ENCODE results near the gene KIF23.
"Not testable (repeated sequence)": the region's sequence is repeated elsewhere in the genome, so short reads cannot be mapped to it uniquely, and the experiment has no call there.

The KIF23 gene

DNA sequence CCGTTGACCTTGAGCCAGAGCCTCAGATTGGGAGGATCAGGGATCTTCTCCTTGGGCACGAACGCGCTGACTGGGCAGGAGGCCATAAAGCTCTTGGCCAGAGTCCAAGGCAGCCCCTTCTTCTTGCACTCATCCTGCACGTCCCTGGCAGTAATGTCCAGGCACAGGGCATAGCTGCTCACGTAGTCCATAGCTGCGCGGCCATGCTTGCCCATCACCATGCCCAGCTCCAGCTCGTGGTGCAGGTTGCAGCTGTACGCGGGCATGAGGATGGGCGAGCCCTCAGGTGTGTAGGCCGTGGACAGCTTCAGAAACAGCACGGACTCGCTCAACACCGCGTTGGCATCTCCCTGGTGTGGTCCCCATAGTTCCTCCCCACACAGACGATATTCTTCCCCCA is 20.5 kb downstream of the KIF23 start:
- DNase-seq (ENCODE audit: low read depth in 2 of 2): no peak

DNA sequence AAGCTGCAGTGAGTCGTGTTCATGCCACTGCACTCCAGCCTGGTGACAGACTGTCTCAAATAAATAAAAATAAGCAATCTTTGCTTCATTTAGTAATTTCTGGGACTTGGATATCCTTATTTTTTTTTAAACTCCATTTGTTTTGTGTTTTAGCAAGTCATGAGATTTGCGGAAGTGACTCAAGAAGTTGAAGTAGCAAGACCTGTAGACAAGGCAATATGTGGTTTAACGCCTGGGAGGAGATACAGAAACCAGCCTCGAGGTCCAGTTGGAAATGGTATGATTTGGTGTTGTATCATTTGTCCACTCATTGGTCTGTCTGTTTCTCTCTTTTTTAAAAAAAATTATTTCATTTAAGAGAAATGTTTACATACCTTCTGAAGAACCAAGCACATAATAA is 21.8 kb downstream of the KIF23 start:
- no peak for DNase-seq (ENCODE audit: low read depth in 2 of 2)

DNA sequence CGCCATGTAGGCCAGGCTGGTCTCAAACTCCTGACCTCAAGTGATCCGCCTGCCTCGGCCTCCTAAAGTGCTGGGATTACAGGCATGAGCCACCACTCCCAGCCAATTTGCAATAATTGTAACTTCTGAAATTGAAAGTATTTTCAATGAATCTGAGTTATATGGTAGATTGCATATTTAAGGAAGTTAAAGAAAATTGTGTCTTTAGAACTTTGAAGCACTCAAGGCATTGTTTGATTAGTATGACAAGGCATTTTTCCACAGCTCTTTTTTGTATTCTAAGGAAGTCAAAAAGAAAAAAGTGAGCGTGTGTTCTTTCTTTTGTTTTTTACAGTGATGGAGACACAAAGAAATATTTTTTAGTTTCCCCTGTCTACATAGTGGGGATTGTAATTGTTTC is 22.8 kb downstream of the KIF23 start:
- DNase-seq (ENCODE audit: low read depth in 2 of 2): no peak

DNA sequence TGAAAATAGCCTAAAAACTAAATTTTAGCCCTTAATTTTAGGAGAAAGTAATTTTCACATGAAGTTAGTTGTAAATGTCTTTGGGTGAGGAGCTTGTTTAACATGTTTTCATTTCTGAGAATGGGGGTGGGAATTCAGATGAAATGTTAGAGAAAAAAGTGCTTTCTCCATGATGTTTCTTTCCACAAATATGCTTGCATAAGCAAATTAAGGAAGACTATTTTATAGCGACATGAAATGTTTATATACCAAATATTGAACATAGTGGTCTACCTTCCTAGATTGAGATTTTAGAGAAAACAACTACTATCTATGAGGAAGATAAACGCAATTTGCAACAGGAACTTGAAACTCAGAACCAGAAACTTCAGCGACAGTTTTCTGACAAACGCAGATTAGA is 25.5 kb downstream of the KIF23 start:
- no peak for DNase-seq (ENCODE audit: low read depth in 2 of 2)

DNA sequence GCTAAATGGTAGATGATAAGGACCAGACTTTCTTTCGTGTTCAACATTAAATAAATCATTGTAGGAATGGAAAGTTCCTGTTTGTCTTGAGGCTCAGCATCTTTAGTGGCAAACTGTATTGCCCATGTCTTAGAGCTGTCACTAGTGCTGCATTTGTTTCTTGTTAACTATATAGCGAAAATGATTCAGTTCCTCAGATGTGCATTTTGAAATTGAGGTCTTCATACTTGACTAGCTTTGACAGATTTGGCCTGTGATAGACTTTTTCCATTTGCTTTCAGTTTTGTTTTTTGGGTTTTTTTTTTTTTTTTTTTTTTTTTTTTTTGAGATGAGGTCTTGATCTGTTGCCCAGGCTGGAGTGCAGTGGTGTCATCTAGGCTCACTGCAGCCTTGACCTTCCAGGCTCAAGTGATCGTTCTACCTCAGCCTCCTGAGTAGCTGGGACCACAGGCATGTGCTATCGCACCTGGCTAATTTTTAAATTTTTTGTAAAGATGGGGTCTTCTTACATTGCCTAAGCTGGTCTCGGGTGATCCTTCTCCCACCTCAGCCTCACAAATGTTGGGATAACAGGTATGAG is 29.0 kb downstream of the KIF23 start:
- no peak for DNase-seq (ENCODE audit: low read depth in 2 of 2)

DNA sequence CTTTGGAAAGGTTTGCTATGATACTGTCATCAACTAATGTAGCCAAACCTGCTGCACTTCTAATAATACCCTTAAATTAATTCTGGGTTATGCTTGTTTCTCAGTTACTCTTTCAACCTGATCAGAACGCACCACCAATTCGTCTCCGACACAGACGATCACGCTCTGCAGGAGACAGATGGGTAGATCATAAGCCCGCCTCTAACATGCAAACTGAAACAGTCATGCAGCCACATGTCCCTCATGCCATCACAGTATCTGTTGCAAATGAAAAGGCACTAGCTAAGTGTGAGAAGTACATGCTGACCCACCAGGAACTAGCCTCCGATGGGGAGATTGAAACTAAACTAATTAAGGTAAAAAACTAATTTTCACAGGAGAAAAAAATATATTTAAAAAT is 30.5 kb downstream of the KIF23 start:
- no peak for DNase-seq (ENCODE audit: low read depth in 2 of 2)

DNA sequence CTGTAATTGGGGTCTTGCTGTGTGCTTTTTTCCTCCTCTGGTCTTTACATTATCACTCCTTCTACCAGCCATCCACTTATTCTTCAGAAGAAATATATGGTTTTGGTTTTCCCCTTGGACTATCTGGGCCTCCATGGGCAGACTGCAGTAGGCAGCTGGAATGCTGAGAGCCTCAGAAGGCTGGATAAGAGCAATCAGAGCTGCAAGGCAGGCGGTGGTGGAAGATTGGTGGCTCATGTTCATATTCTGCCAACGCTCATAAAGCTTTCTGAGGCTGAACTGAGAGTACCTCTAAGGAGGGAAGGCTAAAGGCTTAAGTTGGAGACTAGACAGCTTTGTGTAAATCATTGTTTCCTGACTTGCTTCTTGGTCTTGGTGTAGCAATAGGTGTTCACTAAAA is 32.8 kb downstream of the KIF23 start:
- no peak for DNase-seq (ENCODE audit: low read depth in 2 of 2)

DNA sequence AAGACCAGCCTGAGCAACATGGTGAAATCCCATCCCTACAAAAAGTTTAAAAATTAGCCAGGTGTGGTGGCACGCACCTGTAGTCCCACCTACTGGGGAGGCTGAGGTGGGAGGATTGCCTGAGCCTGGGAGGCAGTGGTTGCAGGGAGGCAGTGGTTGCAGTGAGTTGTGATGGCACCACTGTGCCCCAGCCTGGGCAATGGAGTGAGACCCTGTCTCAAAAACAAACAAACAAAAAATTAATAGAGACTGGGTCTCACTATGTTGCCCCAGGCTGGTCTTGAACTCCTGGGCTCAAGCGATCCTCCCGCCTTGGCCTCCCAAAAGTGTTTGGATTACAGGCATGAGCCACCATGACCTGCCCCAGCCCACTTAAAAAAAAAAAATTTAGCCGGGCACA is 36.1 kb downstream of the KIF23 start:
- not testable (repeated sequence) for DNase-seq (ENCODE audit: low read depth in 2 of 2)

DNA sequence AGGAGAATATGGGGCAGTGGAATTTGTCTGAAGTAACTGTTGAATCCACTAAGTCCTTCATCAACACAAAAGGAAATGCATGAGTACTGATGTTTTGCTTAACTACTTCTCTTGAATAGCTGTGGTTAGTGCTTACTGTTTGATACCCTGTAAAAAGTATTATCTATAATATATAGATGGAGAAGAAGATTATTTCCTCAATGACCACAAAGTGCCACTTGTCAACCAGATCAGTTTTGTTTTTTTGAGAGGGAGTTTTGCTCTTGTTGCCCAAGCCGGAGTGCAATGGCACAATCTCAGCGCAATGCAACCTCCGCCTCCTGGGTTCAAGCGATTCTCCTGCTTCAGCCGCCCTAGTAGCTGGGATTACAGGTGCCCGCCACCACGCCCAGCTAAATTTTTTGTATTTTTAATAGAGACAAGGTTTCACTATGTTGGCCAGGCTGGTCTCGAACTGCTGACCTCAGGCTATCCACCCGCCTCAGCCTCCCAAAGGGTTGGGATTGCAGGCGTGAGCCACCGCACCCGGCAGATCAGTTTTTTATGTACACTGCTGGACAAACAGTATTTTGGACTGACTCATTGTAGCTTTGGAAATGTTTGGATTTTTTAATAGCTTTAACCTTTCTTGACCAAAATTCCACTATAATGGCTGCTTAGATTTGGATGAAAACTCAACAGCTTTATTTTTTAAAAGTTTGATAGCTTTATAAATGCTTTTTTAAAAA is 37.0 kb downstream of the KIF23 start:
- DNase-seq (ENCODE audit: low read depth in 2 of 2): no peak

DNA sequence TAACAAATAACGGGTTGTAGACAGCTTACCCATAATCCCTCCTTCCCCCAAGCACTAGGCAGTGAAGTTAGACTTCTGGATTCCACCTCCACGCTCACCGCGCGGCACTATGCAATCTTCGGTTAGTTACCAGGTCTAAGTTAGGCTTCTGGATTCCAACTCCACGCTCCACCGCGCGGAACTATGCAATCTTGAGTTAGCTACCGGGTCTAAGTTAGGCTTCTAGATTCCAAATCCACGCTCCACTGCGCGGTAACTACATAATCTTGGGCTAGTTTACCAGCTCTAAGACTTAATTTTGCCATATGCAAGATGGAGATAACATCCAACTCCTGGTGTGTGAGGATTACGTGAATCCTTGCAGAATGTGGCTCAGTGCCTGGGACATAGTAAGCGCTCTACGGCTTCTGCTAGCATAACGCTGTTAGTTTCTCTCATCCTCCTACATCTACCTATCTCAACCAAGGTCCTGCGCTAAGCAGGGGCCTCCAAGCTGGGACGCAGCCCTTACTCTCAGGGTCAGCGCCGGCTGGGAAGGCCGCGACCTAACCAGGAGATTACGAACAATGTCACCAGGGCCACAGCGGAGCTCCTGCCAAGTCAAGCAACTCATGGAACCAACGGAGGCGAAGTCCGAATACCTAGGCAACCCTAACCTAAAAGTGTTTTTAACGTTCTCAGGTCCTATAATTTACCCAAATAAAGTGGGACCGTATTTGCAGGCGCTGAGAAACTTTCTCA is 38.0 kb downstream of the KIF23 start:
- DNase-seq (ENCODE audit: low read depth in 2 of 2): no peak

DNA sequence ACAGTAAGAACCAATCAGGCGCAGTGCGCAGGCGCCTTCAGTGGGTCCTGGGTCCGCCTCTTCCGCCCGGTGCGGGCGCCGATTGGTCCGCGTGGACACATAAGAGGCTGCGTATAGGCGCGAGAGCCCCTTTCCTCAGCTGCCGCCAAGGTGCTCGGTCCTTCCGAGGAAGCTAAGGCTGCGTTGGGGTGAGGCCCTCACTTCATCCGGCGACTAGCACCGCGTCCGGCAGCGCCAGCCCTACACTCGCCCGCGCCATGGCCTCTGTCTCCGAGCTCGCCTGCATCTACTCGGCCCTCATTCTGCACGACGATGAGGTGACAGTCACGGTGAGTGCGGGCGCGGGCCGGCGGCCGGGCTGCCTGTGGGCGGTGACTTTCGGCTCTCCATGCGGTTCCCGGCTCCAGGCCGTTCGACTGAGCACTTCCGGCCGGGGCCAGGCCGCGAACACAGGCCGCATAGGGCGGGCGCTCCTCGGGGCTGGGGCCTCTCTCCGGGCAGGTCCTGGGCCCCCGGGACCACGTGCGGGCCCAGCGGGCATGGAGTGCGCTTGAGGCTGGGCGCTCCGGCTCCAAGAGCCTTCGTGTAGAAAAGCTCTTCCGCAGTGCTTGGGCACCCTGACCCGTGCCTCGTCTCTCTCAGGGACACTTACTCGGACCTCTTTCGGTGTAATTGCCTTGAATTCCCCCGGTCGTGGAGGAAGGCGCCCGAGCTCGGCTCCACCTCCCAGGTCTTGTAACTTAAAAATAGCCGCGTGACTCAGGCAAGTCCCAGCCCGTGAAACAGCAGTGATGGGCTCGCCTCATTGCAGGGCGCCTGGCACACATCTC is 38.8 kb downstream of the KIF23 start, which contains the start of gene RPLP1:
Gene RPLP1, plus strand, starts transcription at position 127 of the 830 bp plus-strand sequence. Its CDS starts 131 bp downstream, at position 258.
- peak; percentile 89 to 90 for DNase-seq (ENCODE audit: low read depth in 2 of 2)

DNA sequence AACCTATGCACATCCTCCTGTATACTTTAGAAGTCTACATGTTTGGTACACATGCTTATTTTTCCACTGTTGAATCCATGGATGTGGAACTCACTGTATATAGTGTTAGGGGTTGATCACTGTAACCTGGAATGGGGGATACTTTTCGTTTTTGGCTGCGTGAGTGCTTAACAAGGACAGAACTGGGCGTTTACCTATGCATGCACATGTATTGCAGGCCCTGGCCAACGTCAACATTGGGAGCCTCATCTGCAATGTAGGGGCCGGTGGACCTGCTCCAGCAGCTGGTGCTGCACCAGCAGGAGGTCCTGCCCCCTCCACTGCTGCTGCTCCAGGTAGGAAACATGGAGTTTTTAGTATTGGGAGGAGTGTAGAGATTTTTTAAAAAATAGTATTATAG is 40.8 kb downstream of the KIF23 start:
- DNase-seq (ENCODE audit: low read depth in 2 of 2): no peak

DNA sequence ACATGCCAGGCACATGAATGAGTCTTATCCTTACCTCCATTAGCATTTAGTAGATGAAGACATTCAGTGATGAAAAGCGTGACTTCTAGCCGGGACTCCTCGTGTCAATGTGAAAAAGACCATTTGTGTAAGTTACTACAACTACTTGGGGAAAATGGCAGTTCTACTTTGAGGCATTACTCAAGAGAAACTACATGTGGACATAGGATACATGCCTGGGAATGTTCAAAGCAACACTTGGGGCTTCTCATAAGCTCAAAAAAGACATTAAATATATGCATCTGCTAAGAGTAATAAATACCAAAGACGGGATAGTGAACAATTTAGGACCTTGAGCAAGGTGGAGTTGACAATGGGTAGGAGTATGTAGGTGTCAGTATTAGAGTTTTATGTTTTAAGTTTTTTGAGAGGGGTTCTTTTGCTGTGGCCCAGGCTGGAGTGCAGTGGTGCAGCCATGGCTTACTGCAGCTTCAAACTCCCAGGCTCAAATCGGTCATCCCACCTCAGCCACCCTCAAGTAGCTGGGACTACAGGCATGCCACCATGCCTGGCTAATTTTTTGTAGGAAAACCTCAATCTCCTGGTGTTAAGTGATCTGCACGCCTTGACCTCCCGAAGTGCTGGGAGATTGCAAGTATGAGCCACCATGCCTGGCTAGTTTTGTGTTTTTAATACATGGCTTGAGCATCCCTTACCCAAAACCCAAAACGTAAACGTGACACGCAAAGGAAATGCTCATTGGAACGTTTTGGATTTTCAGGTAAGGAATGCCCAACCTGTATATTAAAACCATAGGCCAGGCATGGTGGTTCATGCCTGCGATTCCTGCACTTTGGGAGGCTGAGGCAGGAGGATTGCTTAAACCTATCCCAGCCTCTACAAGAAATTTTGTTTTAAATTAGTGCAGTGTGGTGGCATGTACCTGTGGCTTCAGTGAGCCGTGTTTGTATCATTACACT is 42.3 kb downstream of the KIF23 start:
- no peak for DNase-seq (ENCODE audit: low read depth in 2 of 2)

DNA sequence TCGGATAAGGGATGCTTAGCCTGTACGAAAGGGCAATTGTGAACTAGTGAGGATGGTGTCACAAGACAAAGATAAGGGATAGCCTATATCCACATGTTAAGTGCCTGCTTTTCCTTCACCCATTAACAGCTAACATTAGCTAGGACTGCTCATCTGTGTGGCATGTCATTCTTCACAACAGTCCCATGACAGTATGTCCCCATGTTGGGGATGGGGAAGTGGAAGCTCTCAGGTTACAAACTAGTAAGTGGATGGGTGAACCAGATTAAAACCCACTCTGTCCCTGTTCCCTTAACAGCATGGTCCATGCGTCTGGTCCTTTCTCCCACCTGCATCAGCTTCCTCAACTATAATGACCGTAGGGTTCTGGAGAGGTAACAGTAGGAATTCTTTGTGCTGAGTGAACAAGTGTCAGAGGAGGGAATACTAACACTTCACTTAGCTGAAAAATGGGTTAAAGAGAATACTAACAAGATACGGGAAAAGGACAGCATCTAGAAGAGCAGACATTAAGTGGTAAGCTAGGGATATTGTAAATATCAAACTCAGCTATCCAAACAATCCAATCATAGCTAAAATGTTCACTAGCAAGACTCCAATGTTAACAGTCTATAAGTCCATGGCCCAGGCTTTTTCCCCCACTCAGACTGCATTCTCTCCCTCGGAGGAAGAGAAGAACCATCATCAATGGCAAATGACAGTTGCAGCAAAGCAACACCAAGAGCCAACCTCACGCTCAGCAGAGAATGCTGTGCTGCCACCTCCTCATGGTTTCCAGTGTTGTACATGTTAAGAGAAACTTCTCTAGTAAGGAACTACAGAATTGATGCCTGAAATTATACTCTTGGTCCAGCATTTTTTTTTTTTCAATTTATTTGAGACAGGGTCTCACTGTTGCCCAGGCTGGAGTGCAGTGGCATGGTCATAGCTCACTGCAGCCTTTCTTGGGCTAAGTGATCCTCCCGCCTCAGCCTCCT is 43.4 kb downstream of the KIF23 start:
- DNase-seq (ENCODE audit: low read depth in 2 of 2): no peak

DNA sequence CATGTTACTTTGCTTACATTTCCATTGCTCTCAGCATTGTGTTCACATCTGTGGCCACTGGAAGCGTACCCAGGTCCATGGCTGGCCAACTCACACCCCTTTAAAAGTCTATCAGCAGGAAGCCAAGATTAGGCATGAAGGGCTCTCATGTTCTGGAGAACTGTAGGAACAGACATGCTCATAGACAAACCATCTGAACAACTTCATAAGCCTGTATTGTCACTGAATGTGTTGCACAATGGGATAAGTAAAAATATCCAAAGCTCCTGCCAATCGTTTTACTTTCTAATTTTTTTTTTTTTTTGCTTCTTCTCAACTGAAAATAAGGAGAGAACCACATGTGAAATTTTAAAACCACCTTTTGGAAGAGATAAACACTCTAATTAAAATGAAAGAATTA is 44.9 kb downstream of the KIF23 start:
- no peak for DNase-seq (ENCODE audit: low read depth in 2 of 2)

DNA sequence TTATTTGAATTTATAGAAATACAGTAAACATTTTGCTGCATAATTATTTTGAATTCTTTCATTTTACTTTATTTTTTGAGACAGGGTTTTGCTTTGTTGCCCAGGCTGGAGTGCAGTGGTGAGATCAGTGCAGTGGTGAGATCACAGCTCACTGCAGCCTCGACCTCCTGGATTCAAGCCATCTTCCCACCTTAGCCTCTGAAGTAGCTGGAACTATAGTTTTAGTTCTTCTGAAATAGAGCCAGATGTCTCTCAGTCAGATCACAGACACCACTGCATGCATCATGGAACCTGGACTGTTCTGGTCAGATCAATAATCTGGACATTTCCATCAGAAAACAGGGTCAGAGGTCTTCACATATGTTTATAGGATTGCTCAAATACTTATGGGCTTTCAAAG is 46.3 kb downstream of the KIF23 start:
- DNase-seq (ENCODE audit: low read depth in 2 of 2): no peak

DNA sequence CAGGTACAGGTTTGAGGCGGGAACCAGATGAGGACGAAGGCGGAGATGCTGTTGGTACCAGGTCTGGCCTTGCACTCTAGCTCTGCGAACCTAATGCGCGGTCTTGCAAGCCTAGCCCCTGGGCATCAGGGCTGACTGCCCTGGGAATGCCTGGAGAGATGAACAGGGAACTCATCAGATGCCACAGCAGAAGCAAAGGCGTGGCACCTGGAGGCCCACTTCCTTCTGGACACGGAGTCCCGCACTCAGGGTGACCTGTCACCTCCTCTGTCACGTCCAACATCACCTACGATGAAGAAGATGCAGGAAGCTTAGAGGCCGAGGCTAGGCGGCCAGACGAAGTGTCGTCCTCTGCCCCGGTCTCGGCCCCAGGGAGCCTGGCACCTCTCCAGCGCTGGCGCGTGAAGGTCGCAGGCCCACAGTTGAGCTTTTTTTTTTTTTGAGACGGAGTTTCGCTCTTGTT is 47.9 kb downstream of the KIF23 start:
- no peak for DNase-seq (ENCODE audit: low read depth in 2 of 2)

DNA sequence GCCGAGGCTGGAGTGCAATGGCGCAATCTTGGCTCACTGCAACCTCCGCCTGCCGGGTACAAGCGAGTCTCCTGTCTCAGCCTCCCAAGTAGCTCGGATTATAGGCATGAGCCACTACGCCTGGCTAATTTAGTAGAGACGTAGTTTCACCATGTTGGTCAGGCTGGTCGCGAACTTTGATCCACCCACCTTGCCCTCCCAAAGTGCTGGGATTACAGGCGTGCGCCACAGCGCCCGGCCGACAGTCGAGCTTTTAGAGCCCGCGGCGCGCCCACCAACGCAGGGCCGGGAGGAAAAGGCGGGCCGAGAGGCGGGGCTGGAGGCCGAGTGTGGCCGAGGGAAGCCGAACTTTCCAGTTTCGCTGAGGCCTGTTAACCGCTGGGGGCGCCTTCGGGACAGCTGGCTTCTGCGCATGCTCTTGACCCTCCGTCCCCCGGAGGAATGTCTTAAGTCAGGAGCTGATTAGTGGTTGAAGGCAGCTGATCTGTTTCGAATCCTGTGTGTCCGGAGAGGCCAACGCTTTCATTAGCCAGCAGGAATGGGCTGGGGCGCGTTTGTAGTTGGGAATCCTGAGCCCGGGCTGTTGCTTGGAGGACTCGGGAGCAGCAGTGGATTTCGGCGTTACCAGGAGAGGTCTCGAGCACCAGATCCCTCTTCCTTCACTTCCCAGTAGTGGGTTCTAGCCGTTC is 48.5 kb downstream of the KIF23 start:
- peak; percentile 86 to 92 for DNase-seq (ENCODE audit: low read depth in 2 of 2)

DNA sequence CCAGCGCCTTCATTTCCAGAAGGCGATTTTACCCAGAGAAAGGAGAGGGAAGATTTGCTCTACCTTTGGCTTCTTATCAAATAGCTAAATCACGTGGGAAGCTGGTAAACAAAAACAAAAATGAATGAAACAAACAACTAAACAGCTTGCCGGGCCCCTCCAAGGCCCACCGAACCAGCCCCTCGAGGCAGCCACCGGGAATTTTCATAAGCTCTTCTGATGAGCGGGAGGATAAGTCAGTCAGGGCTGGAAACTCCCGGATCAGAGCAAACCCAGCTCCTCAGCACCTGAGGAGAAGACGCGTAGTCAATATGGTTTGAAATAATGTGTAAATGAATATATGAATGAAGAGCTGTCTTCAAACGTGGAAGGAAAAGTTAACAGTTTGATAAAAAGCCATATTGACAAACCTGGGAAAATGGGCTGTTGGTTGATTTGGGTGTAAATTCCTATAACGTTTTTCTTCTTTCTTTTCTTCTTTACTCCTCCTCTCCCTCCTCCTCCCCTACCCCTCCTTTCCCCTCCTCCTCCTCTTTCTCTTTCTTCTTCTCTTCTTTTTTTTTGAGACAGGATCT is 49.1 kb downstream of the KIF23 start:
- no peak for DNase-seq (ENCODE audit: low read depth in 2 of 2)
